T1000 (cell line): ENCODE measurements around the gene ACYP2.
"Not testable (repeated sequence)": the region's sequence is repeated elsewhere in the genome, so short reads cannot be mapped to it uniquely, and the experiment has no call there.

Experiments used
- DNase-seq: peaks from one replicate; lab custom pipeline; 2025; ENCODE audit warnings: mixed read lengths; lab: John Stamatoyannopoulos, UW

The ACYP2 gene

DNA sequence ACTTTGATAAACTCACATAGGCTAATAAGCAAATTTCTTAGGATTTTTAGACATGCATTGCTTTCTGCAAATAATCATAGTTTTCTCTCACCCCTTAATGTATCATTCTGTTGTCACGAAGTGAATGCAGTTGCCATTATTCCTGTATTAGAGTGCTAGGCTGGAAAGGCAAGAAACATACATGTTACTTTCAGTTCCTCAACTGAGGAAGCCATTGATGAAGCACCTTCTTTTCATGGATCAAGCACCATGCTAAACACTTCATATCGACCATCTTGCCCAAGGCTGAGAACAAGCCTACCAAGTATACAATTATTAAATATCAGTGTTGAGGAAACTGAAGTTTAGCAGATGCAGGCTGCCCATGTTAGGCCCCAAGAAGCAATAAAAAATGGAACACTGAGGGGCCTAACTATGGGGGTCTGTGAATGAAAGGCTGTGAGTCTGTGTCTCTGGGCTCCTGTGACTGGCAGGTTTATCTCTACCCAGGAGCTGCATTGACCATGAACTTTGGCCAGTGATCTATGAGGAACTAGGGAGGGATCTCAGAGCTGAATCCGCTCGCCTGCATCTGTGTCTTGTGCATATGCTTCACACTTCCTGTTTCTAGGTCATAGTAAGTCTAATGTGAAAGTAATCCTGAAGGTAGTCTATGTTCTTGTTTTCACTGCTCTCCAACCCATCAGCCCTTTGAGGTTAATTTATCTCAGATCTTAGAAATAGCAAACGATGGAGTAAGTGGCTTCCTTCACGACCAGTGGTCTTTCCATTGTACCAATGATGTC is 156.6 kb downstream of the ACYP2 start:
- DNase-seq, result no peak

DNA sequence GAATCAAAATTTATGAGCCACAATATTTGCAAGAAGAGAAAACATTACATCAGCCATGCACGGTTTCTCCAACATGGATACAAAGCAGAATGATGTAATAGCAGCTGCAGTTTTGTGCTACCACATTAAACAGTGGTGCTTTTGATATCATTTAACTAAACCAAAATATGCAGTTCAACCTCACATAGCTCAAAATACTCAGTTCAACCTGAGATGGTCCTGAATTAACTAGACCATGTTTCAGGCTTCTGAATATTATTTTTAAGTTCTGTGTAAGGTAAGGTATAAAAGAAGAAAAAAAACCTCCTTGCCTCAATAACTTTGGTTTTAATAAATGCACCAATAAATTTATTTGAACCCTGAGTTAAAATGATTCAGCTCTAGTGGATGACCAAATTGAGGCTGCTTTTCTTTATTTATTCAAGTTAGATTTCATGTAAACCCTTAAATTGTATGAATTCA is 159.4 kb downstream of the ACYP2 start:
- DNase-seq, result no peak

DNA sequence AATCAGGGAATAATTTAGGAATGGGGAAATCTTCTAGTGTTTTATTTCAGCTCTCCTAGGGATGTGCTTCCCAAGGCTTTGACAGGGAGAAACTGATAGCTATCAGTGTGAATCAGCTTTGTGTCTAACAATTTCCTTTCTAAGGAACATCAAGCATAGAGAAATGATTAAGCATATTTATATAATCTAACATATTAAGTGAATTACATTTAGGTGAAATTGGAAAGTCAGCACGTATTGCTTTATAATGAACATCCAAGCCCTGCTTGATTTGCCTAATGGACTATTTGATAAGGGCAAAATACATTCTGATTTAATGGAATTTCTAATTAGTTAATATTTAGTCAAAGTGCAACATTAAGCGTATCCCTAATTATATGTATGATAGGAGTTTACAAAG is 160.1 kb downstream of the ACYP2 start:
- DNase-seq, result no peak

DNA sequence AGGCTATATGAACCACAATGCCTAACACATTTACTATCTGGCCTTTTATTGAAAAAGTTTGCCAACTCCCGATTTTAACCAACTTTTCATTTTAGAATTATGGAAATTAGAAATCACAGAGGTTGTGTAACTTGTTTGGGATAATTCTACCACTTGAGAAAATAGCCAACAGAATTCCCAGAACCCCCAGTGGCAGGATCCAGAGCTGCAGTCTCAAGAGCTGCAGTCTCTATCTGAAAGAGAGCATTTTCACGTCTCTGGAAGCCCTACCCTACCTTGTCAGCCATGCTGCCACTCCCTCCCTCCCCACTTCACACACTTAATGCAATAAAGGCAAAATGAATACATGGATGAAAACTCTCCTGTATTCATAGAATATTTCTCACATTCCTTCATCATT is 164.0 kb downstream of the ACYP2 start:
- DNase-seq, result no peak

DNA sequence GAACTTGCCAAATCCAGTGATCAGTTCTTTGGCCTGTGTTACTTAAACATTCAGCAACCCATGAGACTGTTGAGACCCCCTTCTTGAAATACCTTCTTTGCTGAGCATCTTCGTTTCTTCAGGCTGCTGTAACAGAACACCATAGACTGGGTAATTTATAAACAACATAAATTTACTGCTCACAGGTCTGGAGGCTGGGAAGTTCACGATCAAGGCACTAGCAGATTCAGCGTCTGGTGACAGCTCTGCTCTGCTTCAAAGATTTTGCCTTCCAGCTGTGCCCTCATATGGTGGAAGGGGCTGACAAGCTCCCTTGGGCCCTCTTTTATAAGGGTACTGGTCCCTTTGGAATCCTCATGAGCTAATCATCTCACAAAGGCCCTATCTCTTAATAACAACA is 169.4 kb downstream of the ACYP2 start:
- DNase-seq, result no peak

DNA sequence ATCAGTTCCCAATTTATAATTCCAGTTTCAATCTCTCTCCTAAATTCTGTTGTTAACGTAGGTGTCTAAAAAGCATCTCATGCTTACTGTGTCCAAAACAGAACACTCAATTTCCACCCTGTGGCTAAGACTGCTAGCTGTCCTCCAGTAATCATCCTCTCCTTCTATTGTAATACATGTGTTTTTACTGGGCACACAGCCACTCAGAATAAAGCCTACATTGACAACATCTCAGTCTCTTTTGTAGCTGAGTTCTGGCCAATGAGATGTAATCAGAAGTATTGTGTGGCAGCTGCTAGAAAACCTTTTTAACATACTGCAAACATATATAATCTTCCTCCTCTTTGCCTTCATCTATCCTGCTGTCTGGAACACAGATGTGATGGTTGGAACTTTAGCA is 170.0 kb downstream of the ACYP2 start:
- no peak for DNase-seq

DNA sequence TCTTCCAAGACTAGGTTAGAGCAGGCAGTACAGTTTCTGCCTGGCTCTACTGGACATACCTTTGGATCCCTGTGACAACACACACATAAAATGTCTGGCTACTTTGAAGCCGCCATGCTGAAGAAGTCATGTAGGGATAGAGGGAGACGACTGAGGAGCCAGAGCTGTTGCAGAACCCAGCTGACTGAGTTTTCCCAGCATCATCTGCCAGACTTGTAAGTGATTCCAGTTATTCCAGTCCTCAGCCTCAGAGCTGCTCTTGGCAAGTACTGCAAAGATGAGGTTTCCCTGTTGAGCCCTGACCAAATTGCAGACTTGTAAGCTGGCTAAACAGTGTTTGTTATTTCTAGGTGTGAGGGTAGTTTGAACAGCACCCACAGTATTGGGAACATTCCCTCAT is 172.1 kb downstream of the ACYP2 start:
- no peak for DNase-seq

DNA sequence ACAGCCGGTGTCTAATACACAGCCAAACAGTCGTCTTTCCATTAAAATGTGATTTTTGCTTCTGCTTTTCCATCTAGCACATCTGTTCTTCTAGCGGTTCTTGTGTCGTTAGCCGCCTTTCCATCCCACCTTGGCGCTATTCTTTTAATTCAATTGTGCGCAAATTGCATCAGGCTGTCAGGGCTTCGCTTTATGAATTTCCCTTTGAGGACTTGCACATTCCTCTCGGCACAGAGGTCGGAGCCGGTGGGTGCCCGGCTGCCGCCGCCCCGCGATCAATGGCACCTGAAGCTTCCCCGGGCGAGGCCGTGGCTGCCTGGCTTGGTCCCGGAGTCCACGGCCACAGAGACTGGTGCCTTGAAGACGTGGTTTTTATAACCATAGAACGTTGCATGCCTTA is 174.5 kb downstream of the ACYP2 start:
- DNase-seq, result no peak

DNA sequence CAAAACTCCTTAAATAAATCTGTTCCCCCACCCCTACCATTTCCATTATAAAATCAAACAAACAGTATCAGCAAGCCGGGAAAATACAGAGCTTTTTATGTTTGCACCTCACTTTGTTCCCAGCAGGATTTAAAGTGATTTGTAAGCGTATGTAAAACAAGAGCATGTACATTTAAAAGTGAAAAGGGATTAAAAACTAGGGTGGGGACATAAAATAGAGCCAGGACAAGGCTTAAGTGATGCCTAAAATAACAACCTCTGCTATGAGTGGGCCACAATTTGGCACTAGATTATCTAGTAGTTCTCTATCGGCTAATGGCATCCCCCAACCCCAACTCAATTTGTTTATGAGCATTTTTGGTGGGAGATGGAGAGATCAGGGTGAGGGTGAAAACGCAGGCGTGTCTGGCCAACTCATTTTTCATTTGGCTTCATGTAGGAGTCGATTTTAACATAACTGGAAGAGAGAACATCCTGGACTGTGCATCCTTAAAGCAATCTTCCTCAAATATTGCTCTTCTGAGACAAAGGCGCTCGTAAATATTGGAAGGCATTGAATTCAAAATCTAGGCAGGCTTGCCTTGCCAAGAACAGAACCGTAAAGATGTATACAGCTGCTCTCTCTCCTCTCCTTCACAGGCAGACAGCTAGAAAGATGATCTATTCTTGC is 175.1 kb downstream of the ACYP2 start:
- DNase-seq, result no peak

DNA sequence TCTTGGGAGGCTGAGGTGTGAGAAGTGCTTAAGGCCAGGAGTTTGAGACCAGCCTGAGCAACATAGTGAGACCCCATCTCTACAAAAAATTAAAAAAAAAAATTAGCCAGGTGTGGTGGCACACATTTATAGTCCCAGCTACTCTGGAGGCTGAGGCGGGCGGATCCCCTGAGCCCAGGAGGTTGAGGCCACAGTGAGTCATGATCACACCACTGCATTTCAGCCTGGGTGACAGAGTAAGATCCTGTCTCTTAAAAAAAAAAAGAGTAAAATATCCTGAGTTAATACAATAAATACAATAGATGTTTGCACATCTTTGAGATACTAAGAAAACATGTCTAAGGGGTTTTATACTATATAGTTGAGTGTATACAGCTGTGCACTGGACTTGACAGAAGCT is 179.2 kb downstream of the ACYP2 start:
- DNase-seq, result not testable (repeated sequence)

DNA sequence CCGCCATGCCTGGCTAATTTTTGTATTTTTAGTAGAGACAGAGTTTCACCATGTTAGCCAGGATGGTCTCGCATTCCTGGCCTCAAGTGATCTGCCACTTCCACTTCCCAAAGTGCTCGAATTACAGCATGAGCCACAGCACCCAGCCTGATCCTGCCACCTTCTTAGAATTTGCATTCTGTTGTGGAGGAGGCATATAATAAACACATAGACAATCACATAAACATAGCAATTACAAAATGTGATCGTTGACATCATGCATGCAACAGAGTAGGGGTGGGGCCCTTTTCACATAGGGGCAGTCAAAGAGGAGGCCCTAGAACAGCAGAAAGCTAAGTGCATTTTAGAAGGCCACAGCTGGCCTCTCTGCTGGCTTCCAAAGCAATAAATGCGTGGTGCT is 180.5 kb downstream of the ACYP2 start:
- DNase-seq, result no peak

DNA sequence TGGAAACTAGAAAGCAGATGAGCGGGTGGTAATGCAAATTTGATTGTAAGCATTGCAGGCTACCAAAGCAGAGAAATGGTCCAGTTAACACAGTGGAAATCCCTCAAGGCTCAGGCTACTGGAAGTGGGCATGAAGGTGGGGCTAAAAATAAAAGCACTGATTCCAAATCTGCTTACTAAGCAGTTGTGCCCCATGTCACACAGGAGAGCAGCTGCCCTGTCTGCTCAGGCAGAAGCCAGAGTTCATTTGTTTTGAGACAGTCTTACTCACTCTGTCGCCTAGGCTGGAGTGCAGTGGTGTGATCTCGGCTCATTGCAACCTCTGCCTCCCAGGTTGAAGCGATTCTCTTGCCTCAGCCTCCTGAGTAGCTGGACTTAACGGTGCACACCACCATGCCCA is 183.1 kb downstream of the ACYP2 start:
- DNase-seq, result no peak

DNA sequence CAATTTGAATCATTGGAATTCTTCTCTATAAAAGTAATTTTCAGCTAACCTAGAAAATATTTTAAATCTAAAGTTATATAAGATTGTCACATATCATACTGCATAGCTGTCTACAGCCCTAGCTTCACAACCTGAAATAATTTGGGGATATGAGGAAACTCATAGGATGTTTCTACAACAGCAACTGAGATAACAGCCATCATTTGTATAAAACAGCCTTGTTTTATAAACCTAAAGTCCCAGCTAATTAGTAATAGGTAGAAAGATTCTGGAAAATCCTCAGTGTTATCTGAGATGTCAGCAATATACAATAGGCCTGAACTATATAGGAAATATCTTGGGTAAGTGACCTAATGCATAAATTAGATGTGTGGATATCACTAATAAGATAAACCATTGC is 188.2 kb downstream of the ACYP2 start:
- no peak for DNase-seq

DNA sequence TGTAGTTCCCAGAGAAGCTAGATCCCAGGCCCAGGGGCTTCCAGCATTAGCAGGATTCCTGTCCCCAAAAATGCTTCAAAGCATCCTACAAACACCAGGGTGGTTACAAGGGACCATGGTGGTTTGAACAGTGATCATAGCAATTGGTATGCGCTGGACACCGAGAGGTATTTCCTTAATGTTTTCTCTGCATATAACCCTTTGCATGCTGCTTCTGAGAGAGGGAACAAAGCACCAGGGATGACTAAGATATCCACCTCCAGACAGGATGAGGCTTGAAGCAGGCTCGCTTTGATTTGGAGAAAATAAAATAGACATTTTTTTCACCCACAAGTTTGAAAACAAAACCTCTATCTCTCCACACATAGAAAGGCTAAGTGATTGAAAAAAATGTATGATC is 191.1 kb downstream of the ACYP2 start:
- no peak for DNase-seq

DNA sequence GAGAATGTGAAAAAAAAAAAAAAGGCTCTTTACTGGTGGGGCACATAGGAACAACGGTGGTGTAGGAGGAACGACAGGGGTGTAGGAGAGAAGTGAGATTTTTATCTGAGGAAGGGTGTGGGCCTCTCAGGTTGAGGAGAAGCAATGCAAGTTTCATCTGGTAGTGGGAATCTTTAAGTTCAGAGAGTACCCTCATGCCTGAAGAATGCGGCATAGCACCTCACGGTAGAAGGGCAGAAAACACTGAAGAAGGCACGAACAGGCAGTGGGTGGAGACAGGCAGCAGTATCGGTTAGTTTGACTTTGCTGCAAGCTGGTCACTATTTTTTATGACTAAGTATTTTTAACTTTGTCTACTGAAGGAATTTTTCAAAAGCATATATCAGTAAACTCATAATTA is 192.8 kb downstream of the ACYP2 start:
- DNase-seq, result no peak

DNA sequence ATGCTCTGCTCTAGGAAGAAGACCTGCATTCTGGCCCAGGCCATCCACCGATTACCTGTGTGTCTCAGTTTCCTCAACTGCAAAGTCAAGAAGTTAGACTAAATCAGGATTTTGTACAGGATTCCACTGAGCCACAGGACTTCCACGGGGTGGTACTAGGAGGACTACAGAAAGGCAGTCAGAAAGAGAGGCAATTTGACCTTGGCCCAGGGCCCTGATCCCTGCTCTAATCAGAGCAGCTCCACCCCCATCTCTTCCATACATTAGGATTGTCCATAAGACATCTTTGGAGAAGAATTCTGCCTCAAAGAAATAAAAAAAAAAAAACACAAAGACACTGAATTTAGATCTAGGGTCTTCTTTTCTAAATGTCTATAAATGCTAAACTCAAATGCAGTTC is 193.4 kb downstream of the ACYP2 start:
- no peak for DNase-seq

DNA sequence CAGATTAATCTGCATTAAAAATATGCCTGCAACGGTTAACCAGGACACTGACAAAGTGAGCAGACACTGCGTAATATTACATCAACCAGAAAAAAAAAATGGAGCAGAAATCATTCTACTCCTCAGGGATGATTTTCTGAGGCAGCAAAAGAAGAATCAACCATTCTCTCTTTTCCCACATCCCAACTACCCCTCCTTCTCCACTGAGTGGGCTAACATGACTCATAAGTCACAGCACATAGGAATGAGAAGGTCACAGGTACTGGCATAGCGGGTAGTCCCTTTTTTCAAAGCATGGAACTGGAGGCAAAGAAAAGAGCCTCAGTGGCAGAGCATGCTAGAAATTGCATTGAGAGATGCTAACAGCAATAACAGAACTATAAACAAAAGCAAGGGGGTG is 194.9 kb downstream of the ACYP2 start:
- no peak for DNase-seq

DNA sequence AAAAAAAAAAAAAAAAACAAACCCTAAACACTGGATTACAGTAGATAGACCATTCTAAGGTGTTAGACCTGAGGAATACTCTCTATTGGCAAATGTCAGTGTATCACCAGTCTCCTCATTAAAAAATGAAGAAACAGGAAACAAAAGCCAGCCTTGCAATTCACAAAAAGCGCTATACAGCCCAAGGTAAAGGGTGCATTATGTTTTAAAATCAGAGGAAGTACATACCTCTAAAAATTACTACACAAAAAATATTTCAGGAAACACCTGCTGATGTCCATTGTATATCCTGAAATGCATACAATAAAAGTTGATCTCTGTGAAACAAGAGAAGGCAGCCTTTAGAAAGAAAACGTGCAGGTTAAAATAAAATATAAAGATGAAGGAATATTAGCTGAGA is 195.5 kb downstream of the ACYP2 start:
- no peak for DNase-seq

DNA sequence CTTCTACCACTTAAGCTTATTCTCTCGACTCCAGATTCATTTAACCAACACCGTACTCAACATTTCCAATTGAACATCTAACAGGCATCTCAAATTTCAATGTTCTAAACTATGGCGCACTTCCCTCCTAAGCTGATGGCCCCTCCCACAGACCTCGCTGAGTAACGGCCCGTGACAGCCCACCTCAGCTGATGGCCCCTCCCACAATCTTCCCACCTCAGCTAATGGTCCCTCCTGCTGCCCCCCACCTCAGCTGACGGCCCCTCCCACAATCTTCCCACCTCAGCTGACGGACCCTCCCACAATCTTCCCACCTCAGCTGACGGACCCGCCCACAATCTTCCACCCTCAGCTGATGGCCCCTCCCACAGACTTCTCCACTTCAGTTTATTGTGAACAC is 197.7 kb downstream of the ACYP2 start:
- DNase-seq, result no peak

DNA sequence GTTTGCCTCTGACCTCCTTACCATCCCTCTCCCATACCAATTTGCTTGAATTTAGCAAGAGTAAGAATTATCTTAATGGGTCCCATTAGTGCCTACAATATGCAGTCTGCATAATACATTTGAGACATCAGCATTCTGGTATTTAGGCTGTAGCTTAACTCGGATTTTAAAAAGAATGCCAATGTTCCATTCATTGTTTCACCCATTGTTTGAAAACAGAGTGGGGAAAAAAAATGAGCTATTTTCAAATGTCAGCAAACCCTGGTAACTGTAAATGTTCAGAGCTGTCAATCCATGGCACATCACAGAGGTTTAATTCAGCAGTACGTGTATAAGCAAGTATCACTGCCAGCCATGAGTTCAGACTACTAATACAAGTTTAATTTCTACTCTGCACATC is 202.6 kb downstream of the ACYP2 start:
- DNase-seq, result no peak

DNA sequence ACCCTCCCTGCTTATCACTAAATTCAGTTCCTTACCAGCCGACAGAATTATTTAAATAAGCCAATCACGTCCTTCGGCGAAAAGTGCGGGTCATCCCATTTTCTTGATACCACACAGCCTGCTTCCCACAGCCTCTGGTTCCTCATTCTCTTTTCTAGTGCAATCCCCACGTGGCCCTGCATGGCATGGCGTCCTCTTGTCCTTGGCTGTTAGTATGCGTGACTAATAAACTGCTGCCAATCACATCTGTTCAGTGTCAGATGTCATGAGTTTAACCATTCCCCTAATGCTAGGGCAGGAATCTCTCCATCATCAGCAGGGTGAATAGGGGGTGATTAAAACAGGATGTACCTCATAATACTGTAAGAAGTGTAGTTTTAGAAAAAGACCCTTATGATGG is 203.4 kb downstream of the ACYP2 start:
- DNase-seq, result no peak

DNA sequence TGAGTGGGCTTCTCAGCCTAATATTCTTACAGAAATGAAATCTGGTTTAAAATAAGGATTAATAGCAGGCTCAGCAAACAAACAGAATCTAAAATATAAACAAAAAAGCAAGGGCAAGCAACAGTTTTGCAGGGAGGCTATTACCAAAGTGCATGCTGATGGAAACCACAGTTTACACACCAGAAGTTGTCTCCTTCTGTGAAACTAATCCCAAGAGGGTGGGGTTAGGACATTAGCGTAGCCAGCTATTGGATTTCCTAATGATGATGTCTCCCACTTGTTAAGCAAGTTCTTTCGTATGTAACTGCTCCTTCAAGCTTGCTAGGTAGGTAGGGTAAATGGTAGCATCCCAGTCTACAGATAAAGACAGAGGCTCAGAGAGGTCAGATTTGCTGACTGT is 205.6 kb downstream of the ACYP2 start:
- DNase-seq, result no peak

DNA sequence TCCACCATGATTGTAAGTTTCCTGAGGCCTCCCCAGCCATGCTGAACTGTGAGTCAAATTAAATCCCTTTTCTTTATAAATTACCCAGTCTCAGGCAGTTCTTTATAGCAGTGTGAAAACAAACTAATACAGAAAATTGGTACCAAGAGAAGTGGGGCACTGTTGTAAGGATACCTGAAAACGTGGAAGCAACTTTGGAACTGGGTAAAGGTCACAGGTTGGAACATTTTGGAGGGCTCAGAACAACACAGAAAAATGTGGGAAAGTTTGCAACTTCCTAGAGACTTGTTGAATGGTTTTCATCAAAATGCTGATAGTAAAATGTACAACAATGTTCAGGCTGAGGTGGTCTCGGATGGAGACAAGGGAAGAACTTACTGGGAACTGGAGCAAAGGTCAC is 209.1 kb downstream of the ACYP2 start:
- not testable (repeated sequence) for DNase-seq

DNA sequence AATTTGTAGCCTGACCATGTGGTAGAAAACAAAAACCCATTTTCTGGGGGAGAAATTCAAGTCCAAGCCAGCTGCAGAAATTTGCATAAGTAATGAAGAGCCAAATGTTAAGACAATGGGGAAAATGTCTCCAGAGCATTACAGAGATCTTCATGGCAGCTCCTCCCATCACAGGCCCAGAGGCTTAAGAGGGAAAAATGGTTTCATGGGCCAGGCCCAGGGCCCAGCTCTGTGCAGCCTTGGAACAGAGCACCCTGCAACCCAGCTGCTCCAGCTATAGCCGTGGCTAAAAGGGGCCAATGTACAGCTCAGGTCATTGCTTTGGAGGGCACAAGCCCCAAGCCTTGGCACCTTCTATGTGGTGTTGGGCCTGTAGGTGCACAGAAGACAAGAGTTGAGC is 209.7 kb downstream of the ACYP2 start:
- DNase-seq, result no peak
